ELF-1 (cell line): ENCODE results near the gene FMN2.

Experiments used
- DNase-seq: peaks from one replicate; pipeline ENCODE4 v3.0.0-alpha.2; 2016; ENCODE audit warnings: low read depth, low spot score

FMN2 gene

DNA sequence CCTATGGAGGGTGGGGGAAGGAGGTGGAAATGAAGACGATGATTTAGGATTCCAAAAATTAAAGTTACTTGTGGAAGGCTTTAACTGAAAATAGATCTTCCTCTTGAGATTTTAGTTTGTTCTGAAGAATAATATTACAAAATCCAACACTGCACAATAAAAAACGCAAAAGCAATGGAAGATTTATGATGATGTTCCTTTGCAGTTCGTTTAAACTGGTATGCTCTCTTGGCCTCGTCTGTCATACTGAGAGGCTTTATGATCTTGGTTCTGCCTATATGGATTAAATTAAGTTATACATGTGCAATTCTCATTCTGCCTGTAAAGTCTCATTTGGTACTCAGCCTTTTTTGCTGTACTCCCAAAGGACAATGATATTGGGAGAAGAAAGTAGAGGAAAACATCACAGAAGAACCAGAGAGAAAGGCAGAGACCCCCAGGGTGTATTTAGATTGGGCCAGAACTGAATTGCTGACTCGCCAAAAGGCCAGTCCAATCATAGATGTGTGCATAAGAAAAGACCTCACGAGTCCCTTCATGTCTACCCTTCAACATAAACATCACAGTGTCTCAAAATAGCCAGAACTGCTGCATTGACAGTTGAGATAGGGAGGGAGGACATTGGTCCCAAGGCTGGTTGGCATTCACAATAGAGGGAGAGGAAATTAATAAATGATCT, 331.7 kb downstream of the FMN2 start:
- no peak for DNase-seq

DNA sequence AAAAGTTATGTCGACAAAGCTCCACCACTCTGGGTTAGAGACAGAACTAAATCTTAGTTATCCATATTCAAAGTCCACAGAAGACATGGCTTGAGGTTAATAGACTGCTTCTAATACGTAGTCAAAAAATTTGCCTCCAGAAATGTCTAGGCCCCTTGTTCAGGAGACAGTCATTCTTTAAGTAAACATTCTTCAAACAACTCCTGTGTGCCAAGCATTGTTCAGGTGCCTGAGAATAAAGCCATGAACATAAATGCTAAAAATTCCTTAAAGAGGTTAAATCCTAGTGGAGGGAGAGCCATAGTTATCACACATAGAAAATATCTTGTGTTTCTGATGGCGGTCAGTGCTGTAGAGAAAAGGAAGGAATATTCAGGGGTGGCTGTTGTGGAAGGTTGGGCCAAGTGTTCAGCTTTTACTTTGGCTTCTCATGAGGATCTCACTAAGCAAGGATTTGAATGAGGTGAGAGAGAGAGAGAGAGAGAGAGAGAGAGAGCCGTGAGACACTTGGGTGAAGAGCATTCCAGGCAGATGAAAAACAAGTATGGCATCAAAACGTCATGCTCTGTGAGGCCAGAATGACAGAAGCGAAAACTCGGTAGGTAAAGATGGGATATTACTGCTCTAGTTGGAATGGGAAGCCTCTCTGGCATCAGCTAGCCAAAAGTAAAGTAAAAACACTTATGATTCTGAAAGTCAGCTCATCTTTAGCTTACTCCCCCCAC, 333.2 kb downstream of the FMN2 start:
- DNase-seq = no peak

DNA sequence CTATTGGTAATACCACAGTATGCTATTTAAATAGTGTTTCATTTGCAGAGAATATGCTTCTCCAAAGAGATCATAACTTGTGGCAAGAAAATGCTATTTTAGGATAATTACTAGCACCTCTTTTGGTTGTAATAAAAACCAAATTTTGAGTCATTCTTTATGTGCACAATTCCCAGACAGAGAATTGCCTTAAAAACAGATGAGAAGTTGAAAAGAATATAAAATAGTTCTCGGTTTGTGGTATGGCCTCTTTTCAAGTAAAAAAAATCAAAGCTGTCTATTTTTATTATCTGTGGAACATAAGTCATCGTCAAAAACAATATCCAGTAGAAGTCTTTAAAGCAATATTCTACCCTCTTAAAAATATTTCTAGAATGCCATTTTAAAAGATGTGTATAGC, 334.4 kb downstream of the FMN2 start:
- no peak for DNase-seq

DNA sequence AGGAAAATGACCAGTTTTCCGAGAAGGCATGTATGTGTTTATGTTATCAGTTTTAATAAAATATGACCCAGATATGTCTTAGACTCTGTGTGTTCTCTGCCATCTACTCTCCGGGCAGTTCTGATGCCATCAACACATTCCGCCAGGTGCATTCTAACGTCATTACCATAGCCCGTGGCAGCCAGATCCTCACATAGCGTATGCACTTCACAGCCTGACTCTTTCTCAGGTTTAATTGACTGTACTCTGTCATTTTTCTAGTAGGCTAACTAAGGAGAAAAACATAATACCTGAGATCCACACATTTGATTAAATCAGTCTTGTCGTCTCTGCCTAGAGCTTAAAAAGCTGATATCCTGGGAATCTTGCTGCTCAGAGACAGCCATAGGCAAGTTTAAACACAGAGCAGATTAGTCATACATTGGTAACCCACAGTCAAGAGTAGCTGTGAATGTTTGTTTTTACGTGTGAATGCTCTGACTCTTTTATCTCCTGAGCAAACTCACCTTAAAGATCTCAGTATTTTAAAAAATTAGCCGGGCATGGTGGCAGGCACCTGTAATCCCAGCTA, 344.4 kb downstream of the FMN2 start:
- no peak for DNase-seq

DNA sequence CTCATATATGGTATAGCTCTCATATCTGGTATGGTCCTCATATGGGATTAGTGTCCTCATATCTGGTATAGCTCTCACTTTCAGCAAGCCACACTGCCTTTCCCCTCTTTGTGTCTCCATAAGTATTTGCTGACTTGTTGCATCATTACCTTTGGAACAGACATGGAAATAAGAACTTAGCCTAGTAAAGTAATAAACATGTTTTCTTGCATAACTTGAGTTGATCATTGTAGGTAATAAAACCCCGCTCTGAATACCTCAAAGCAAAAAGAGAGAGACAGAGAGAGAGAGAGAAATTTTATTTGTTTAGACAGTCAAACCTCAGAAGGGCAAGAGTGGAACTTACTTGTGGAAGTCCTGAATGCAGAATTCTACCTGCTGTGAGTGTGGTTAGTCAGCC, 350.0 kb downstream of the FMN2 start:
- DNase-seq = no peak

DNA sequence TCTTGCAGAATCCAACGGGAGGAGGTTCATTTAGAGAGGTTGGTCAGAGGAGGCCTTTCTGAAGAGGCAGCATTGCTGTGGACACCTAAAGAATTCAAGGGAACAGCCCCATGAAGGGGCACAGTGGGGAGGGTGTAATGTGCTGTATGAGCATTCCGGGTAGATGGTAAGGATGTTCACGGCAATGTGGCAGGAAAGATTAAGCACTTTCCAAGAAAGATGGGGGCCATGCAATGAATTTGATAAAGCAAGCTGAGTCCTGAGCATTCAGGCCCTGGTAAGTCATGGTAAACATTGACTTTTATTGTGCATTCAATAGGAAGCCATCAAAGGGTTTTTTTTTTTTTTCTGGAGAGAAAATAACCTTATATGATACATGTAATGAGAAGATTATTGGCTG, 353.7 kb downstream of the FMN2 start:
- DNase-seq = no peak

DNA sequence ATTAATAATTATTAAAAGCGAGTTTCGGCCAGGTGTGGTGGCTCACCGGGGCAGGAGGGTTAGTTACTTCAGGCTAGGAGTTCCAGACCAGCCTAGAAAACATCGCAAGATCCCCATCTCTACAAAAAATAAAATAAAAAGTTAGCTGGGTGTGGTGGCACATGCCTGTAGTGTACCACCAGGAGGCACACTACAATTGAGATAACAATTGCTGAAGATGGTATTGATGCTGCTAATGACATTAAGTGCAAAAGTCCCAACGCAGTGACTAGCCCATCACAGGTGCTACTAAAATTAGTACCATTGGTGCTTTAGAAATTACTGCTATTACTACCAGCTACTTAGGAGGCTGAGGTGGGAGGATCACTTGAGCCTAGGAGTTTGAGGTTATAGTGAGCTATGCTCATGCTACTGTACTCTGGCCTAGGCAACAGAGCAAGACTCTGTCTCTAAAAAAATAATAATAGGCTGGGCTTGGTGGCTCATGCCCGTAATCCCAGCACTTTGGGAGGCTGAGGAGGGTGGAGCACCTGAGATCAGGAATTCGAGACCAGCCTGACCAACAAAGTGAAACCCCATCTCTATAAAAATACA, 363.6 kb downstream of the FMN2 start:
- DNase-seq = peak; percentile 11

DNA sequence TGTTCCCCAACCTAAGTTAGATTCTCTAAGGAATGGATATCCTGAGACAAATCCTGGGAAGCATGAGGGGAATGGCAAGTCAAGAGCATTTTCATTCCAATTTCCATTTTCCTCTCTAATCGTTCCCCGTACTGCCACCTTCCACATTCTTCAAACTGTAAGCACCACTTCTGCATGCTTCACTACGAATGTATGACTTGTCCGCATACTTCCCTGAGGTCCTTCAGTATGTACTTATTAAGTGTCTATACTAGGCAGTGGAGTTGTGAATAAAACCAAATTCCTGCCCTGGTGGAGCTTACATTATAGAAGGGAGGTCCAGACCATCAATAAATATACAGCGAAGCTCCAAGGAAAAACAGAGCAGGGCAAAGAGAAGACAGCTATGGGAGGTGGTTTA, 365.5 kb downstream of the FMN2 start:
- no peak for DNase-seq

DNA sequence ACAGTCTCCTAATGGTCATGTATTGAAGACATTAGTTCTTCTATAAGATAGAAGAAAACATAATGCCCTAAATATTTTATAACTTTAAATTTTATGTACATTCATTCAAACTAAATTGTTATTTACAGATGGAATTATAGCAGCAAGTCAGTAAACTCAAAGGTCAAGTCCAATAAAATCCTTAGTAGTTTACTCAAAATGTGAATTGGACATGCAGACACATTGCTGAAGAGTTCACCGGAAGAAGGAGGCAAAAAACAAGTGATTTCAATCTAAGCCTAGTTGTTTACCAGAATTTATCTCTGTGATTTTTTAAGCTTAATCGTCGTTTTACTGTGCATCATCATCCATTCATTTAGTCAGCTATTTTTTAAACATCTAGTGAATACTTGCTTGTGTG, 370.6 kb downstream of the FMN2 start:
- no peak for DNase-seq

DNA sequence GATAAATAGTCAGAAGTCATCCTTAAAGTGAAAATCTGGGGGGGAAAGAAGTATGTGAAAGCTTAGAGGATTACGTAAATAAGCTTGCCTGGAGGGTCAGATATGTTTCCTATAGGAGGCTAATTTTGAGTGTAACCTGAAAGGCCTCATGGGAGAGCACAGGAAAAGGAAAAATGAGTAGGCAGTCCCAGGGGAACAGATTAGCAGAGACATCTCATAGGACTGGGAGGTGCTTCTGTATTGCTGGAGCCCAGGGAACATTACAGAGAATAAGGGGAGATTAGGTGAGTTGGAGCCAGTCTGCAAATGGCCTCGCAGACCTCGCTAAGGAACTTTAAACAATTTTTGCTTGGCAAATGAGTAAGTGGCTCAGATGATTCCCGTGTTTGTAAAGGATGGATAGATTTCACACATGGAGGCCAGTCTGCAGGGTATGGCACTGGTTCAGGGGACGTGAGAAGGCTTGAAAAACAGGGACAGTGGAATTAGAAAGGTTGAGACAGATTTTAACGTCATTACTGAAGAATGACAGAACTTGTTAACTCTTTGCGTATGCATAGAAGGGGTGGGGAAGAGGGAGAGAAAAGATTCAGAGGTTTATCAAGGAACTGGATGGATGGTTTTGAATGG, 371.2 kb downstream of the FMN2 start:
- no peak for DNase-seq

DNA sequence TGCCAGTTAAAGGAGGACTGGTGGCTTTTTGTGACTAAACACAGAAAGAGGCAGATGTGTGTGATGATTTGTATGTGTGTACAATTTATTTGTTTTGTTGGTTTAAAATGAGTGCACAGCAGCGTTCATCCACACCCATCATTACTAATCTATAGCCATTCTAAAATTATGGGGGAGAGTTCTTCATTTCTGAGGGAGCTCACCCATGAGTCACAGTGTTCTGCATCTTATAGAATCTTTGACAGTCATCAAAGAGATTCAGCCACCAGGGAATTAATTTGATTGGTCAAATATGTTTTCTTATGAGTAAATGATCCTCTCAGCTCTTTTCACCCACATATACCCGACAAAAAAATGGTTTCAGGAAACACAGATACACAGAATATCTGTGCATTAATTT, 372.4 kb downstream of the FMN2 start:
- DNase-seq = no peak

DNA sequence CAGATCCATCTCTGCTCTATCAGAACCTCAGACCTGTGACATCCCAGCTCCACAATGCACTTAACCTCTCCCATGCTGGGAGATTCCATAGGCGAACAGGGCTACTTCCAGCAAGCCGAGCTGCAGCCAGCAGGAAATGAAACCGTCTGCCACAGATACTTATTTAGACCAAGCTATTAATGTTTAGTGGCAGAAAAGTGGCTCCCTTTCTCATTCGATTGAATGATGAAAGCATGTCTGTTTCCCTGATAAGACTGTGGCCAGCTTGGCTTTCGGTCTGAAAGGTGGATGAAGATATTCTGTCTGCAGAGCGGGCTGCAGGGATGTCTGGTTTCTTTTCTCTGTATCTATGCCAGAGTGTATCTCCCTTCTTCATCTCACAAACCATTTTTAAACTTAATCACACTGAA, 373.9 kb downstream of the FMN2 start:
- peak; percentile 9 for DNase-seq

DNA sequence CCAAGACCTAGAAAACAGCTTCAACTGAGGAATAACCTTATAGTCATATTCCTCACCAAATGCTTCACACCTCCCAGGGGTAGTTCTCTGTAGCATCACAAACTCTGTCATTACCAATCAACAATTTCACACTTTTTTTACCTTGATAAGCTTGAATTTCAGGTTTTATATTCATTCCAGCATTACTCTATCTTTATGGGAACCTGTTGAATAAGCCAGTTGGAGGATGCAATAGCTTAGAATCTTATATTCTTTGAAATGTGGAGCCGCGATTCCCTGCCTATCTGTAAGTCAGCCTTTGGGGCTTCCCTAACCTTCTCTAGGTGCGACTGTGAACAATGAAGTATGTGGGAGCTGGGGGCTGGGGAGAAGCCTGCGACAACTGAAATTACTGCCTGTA, 374.8 kb downstream of the FMN2 start:
- DNase-seq = no peak

DNA sequence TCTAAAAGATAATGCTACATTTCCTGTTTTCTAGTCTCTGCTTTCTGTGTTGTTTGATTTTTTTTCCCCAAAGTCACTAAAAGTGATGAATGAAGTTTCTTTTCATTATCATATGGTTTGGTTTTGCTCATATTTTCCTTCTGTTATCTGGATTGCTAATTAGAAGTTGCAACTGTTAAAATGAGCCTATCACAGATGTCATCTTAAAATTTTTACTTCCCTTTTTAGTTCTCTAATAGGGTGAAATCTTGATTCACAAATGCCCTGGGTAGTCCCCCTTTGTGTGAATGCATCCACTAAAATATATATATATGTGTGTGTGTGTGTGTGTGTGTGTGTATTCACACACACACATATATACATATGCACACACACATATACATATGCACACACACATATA, 376.2 kb downstream of the FMN2 start:
- DNase-seq = no peak

DNA sequence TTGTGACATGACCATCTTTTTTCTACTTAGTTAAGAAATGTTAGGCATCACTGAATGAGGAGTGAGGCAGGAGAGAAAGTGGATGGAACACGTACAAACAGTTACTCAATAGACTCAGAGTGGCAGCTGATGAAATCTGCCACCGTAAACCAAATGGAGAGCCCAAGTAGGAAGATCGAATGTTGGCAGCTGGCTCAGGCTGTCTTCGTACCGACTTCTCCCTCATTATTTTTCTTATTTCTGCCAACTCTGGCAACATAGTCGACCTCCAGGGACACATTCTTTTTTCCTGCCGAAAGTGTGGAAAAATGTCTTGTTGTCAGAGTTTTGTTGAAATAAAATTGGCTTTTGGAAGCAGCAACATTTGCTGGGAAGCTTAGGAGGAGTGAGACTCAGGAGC, 377.0 kb downstream of the FMN2 start:
- DNase-seq = no peak

DNA sequence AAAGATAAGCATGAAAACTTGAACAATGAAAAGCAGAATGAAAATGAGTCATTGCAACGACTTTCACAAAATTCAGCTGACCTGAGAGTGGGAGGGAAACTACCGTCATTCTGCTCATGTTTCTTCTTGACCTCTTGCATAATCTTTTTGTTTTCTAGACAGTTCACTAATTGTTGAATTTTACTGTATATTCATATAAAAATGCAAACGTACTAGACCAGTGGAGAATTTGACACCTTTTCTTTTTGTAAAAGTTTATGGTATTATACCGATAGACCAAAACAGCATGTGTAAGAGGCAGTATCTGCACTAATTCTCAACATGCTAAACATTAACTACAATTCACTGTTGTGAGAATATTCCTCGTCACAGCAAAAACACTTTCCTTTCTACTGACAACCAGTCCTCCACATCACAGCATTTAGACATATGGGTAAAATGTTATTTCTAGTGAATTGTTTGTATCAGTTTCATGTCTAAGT, 382.5 kb downstream of the FMN2 start:
- no peak for DNase-seq

DNA sequence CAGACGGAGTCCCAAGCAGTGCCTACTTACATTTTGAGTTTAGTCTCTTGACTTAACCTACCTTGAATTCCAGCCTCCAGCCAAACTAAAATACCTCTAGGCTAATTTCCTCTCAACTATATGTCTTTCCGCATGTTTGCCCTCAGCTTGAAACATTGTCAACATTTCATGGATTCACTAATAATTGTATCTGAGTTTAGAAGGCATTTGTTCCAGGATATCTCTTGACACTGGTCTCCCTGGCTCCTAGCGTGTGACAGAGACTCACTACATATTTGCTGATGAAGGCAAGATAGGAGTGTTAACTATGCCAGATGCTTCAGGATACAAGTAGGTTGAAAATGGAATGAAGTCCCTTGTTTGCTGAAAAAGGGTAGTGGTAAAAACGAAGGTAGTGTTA, 384.1 kb downstream of the FMN2 start:
- no peak for DNase-seq

DNA sequence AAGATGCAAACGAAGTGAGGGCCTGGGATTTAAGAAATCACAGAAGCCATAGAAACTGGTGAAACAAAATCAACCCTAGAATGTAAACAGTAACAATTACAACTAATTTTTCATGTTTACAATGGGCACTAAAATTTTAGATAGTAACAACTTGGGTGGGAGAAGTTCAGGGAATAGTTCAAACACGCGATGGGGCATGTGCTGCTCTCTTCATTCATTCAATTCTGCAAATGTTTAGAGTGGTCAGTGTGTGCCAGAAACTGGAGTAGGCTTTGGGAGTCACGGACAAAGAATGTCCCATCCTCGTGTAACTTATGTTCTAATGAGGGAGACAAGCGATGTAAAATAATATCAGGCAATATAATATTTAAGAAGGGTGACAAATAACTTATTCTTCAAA, 386.9 kb downstream of the FMN2 start:
- no peak for DNase-seq

DNA sequence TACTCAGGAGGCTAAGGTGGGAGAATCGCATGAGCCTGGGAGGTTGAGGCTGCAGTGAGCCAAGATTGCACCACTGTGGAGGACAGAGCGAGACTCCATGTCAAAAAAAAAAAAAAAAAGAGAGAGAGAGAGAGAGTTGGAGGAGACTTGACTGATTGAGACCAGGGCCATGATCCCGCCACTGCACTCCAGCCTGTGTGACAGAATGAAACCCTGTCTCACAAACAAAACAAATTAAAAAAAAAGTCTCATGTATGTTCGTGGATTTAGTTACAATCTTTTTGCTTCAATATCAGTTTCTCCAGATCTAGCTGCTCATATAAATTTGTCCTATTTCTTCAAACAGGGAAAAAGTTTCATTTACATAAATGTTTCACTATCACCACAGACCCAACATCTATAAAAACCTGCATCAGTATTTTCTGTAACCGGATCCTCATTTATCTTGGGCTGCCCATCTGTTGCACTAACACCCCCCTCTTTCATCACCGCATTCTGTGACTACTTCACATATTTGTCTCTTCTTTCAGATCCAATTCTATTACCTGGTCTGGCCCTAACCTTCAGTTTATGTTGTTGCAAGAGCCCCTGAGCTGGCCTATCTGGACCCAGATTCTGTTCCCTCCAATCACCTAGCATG, 393.2 kb downstream of the FMN2 start:
- no peak for DNase-seq

DNA sequence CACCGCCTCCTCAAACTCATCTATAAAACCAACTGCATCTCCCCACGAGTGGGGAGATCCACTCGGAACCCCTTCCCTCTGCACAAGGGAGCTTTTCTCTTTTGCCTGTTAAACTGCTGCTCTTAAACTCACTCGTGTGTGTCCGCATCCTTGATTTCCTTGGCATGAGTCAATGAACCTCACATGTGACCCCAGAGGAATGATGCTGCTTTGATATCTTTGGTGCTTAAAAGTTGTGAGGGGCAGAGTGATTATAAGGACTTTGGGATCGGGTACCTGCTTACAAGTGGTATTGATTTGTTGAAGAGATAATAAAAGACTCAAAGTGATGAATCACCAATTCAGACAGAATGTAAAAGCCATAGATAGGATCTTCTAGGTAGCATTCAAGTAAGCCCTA, 394.9 kb downstream of the FMN2 start:
- no peak for DNase-seq

DNA sequence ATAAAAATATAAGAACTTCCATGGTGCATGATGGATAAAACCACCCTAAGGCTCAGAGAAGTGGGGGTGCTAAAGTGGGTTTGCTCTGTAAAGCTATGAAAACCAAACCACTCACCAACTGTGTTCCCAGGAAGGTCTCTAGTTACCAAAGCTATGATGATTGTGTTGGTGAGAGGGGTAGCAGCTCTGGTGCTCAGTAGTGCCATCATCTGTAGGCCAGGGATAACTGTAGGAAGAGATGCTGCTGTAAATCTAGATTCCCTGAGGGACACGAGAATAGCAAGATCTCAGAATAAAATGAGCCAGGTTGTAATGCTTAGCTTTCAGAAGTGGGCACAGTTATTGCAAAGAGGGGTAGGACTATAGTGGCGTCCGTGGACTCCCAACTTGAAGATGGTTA, 395.8 kb downstream of the FMN2 start:
- no peak for DNase-seq

DNA sequence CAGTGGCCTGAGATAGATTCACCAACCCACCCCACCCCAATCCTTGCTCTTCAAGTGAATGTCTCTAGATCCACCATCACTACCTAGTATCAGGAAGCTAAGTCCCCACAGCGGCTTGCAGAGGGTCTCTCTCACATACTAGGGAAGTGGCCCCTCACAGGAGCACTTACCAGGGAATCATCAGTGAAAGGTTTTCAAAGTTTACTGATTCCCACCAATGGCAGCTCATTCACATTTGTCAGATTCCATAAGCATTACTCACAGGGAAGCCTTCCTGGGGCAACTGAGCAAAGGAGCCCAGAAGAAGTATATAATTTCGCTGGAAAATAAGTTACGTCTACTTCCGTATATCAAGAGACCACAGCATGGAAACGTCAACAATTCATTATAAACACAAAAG, 399.5 kb downstream of the FMN2 start:
- DNase-seq = peak; percentile 36
